GM23248 (cell line): Measurements from ENCODE around the gene METTL9. TPM values are rescaled to one million over a fixed set of nuclear protein-coding genes. Genes with fewer than 3 reads are reported as not detected.

Experiments
- DNase-seq: peaks from one replicate; pipeline ENCODE4 v3.0.0-alpha.2; 2015
- H2AFZ ChIP-seq: fragments of 200-600 bp; sonication (generic); 2 replicates; pipeline ENCODE4 v1.6.1; 2016; ENCODE audit warnings: antibody characterized with exemption
- H3F3A ChIP-seq: fragments of 200-600 bp; sonication (generic); 2 replicates; pipeline ENCODE4 v1.6.1; 2016; ENCODE audit warnings: mild to moderate bottlenecking, antibody characterized with exemption, mixed run types; ENCODE audit not compliant: insufficient read depth
- H3K27ac ChIP-seq: fragments of 200-600 bp; sonication (generic); 2 replicates; pipeline ENCODE4 v1.5.1; 2016; ENCODE audit warnings: mild to moderate bottlenecking
- H3K27me3 ChIP-seq: fragments of 200-600 bp; sonication (generic); replicated peaks from 2 replicates; pipeline ENCODE4 v1.6.1; 2016; ENCODE audit warnings: mild to moderate bottlenecking; ENCODE audit not compliant: insufficient read depth
- H3K36me3 ChIP-seq: fragments of 200-600 bp; sonication (generic); 2 replicates; pipeline ENCODE4 v1.6.1; 2016; ENCODE audit warnings: low read depth, mild to moderate bottlenecking
- H3K4me1 ChIP-seq: fragments of 200-600 bp; sonication (generic); 2 replicates; pipeline ENCODE4 v1.6.1; 2016; ENCODE audit warnings: mild to moderate bottlenecking; ENCODE audit not compliant: insufficient read depth
- H3K4me2 ChIP-seq: fragments of 200-600 bp; sonication (generic); one replicate; pipeline ENCODE4 v1.6.1; 2016; ENCODE audit warnings: mild to moderate bottlenecking; ENCODE audit not compliant: unreplicated experiment
- H3K4me3 ChIP-seq: fragments of 200-600 bp; sonication (generic); 2 replicates; pipeline ENCODE4 v1.5.1; 2016; ENCODE audit warnings: mild to moderate bottlenecking
- H3K79me2 ChIP-seq: fragments of 200-600 bp; sonication (generic); 2 replicates; pipeline ENCODE4 v1.6.1; 2016; ENCODE audit warnings: mild to moderate bottlenecking; ENCODE audit not compliant: insufficient read depth
- H3K9ac ChIP-seq: fragments of 200-600 bp; sonication (generic); 2 replicates; pipeline ENCODE4 v1.6.1; 2016; ENCODE audit warnings: mild to moderate bottlenecking
- H3K9me2 ChIP-seq: fragments of 200-600 bp; sonication (generic); 2 replicates; pipeline ENCODE4 v1.6.1; 2016; ENCODE audit warnings: mixed run types, mild to moderate bottlenecking, moderate library complexity; ENCODE audit not compliant: insufficient read depth
- H3K9me3 ChIP-seq: fragments of 200-600 bp; sonication (generic); one replicate; pipeline ENCODE4 v1.6.1; 2017; ENCODE audit warnings: low read depth
- H4K20me1 ChIP-seq: fragments of 200-600 bp; sonication (generic); 2 replicates; pipeline ENCODE4 v1.6.0; 2016; ENCODE audit not compliant: insufficient read depth
- EZH2 ChIP-seq: fragments of 200-600 bp; sonication (generic); IDR thresholded peaks from 2 replicates; pipeline ENCODE4 v1.6.1; 2018; ENCODE audit warnings: antibody characterized with exemption, mild to moderate bottlenecking; ENCODE audit not compliant: insufficient read depth, poor library complexity, severe bottlenecking
- EZH2phosphoT487 ChIP-seq: fragments of 200-600 bp; sonication (generic); IDR thresholded peaks from 2 replicates; pipeline ENCODE4 v1.6.1; 2018; ENCODE audit warnings: antibody characterized with exemption, moderate library complexity, mild to moderate bottlenecking, low read depth; ENCODE audit not compliant: insufficient read depth
- WGBS, 2 experiments: methylation state at CpG; one replicate each; pipeline ENCODE4 v1.1.6; 2015 to 2017; ENCODE audit warnings: low lambda C conversion rate in 2 of 2, low coverage in 1 of 2; ENCODE audit errors: missing lambda C conversion rate in 2 of 2; 5-methylcytosine and 5-hydroxymethylcytosine counted together
- in situ Hi-C: fragments of 300-500 bp; cut with MboI; formaldehyde crosslinking; loops from 2 replicates; pipeline ENCODE4 v1.15.0; 2020
- polyA plus RNA-seq: library from polyadenylated mRNA; unstranded; fragments of >200 nt; fragmentation: Nextera tagmentation; extraction: Ambion mirVana; gene quantifications from 2 replicates; pipeline ENCODE4 v1.2.1, GENCODE V29; 2016
- small RNA-seq: library from RNA; depleted of rRNA; stranded (forward); fragments of <200 nt; gene quantifications from one replicate; pipeline ENCODE3, GENCODE V24; 2014; ENCODE audit warnings: low read depth, low replicate concordance
- total RNA-seq: library from RNA; depleted of rRNA; stranded (reverse); fragments of >200 nt; shearing (Covaris generic); gene quantifications from 2 replicates; pipeline ENCODE4 v1.2.3, GENCODE V29; 2014; rRNA removed

METTL9 gene
- total and polyA plus RNA-seq, 2 experiments from 2014 or later, result 273 to 326 TPM

GRCh38 chr16:21702276-21702675 lies 102.9 kb downstream of the METTL9 start:
- Histone ChIP-seq H3K27ac (no peak overlapping the region), H3K9me2 (no peaks in the 10 kb centered on the region), H3K9me3 (no peaks in the 10 kb centered on the region), H3K4me2 (no peak overlapping the region), H4K20me1 (no peaks in the 10 kb centered on the region), H3F3A (no peaks in the 10 kb centered on the region), H3K4me3 (no peak overlapping the region), H3K9ac (no peak overlapping the region), H3K79me2 (no peaks in the 10 kb centered on the region), H3K27me3 (no peaks in the 10 kb centered on the region), H3K4me1 (no peaks in the 10 kb centered on the region), H3K36me3 (no peaks in the 10 kb centered on the region), H2AFZ (no peak overlapping the region)
- no peak for DNase-seq
- in situ Hi-C loops, result loop anchor here (5.0 kb wide), 1 partner anchor 45 kb away; no protein-coding TSS in a partner anchor
- TF ChIP-seq EZH2, result no peak
- no peak for TF ChIP-seq EZH2phosphoT487
- WGBS, 2 experiments, result 33 to 45% methylated on average over 3 of the region's 3 CpGs

DNA sequence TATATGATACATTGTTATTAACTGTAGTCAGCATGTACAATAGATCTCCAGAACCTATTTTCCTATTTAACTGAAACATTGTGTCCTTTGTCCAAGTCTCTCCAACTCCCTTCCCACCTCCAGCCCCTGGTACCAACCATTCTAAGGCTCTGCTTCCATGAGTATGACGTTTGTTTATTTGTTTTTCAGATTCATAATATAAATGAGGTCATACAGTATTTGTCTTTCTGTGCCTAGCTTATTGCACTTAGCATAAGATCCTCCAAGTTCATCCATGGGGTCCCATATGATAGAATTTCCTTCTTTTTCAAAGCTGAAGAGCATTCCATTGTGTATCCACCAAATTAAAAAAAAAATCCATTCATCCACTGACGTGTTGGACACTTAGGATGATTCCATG lies 103.8 kb downstream of the METTL9 start:
- H3K9me2 ChIP-seq, result no peaks in the 10 kb centered on the region
- H3F3A ChIP-seq, result no peaks in the 10 kb centered on the region
- no peak overlapping the region for H3K27ac ChIP-seq
- no peaks in the 10 kb centered on the region for H3K79me2 ChIP-seq
- H2AFZ ChIP-seq, result no peak overlapping the region
- 11 to 13% methylated on average over 2 of the region's 2 CpGs for WGBS, 2 experiments
- no peaks in the 10 kb centered on the region for H3K27me3 ChIP-seq
- in situ Hi-C loops, result loop anchor here (5.0 kb wide), 1 partner anchor 46 kb away; no protein-coding TSS in a partner anchor
- no peaks in the 10 kb centered on the region for H3K36me3 ChIP-seq
- H4K20me1 ChIP-seq, result no peaks in the 10 kb centered on the region
- H3K4me1 ChIP-seq, result no peaks in the 10 kb centered on the region
- no peak for TF ChIP-seq EZH2
- TF ChIP-seq EZH2phosphoT487, result no peak
- no peak overlapping the region for H3K9ac ChIP-seq
- no peak overlapping the region for H3K4me3 ChIP-seq
- no peaks in the 10 kb centered on the region for H3K9me3 ChIP-seq
- DNase-seq, result no peak
- no peak overlapping the region for H3K4me2 ChIP-seq

GRCh38 chr16:21703589-21704174 lies 104.3 kb downstream of the METTL9 start:
- Histone ChIP-seq H3K9me3 (no peaks in the 10 kb centered on the region), H3K27me3 (no peaks in the 10 kb centered on the region), H4K20me1 (no peaks in the 10 kb centered on the region), H3K79me2 (no peaks in the 10 kb centered on the region), H3K4me3 (no peak overlapping the region), H3K4me1 (no peaks in the 10 kb centered on the region), H2AFZ (no peak overlapping the region), H3K4me2 (no peak overlapping the region), H3K9me2 (no peaks in the 10 kb centered on the region), H3K27ac (no peak overlapping the region), H3K36me3 (no peaks in the 10 kb centered on the region), H3K9ac (no peak overlapping the region), H3F3A (no peaks in the 10 kb centered on the region)
- TF ChIP-seq EZH2 (no peak), EZH2phosphoT487 (no peak)
- WGBS, 2 experiments, result 69 to 81% methylated on average over 5 of the region's 5 CpGs
- no peak for DNase-seq
- in situ Hi-C loops, result loop anchor here (5.0 kb wide), 1 partner anchor 46 kb away; no protein-coding TSS in a partner anchor

DNA sequence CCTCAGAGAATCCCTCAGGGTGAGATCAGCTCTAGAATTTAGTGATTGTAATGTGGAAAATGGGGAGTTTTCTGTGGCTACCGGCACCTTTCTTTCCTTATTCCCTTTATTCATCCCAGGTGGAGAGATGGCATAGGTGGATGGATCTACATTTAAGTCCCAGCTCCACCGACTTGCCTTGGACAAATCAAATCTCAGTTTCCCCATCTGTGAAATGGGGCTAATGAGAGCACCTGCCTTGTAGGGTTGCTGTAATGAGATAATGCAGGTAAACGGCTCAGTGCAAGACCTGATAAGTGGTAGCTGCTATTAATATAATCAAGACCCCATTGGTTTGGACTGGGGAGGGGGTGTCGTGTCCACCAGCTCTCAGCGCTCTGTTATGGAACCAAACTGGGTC lies 104.9 kb downstream of the METTL9 start:
- H3K4me1 ChIP-seq, result no peaks in the 10 kb centered on the region
- H3K27ac ChIP-seq, result no peak overlapping the region
- H3K36me3 ChIP-seq, result no peaks in the 10 kb centered on the region
- no peaks in the 10 kb centered on the region for H3K9me2 ChIP-seq
- no peak for DNase-seq
- no peak overlapping the region for H3K9ac ChIP-seq
- H3K4me3 ChIP-seq, result no peak overlapping the region
- in situ Hi-C loops, result loop anchor here (5.0 kb wide), 1 partner anchor 47 kb away; no protein-coding TSS in a partner anchor
- no peak overlapping the region for H2AFZ ChIP-seq
- H3K27me3 ChIP-seq, result no peaks in the 10 kb centered on the region
- no peaks in the 10 kb centered on the region for H3F3A ChIP-seq
- no peaks in the 10 kb centered on the region for H3K9me3 ChIP-seq
- 73 to 85% methylated on average over 5 of the region's 5 CpGs for WGBS, 2 experiments
- no peaks in the 10 kb centered on the region for H4K20me1 ChIP-seq
- no peak for TF ChIP-seq EZH2
- no peak for TF ChIP-seq EZH2phosphoT487
- no peak overlapping the region for H3K4me2 ChIP-seq
- H3K79me2 ChIP-seq, result no peaks in the 10 kb centered on the region

DNA sequence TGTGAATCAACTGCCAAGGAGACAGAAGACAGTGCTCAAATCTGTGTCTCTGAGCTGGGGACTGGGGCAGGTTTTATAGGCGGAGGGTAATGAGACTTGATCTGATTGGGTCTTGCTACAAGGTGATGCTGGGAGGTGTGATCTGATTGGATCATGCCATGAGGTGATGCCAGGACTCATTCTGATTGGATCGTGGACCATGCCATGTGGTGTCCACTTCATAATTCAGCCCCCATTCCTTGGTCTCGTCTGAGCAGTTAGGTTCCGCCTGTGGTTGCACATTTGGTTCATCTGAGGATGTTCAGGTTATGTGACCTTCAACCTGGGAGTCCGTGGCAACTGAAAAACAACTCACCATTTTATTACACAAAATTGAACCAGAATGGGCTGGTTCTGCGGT lies 105.4 kb downstream of the METTL9 start:
- H3K9ac ChIP-seq, result no peak overlapping the region
- WGBS, 2 experiments, result 76 to 81% methylated on average over 6 of the region's 6 CpGs
- no peaks in the 10 kb centered on the region for H4K20me1 ChIP-seq
- H3K27ac ChIP-seq, result no peak overlapping the region
- no peak overlapping the region for H3K4me2 ChIP-seq
- H3K9me3 ChIP-seq, result no peaks in the 10 kb centered on the region
- no peak for DNase-seq
- no peaks in the 10 kb centered on the region for H3K36me3 ChIP-seq
- no peak for TF ChIP-seq EZH2
- TF ChIP-seq EZH2phosphoT487, result no peak
- H3K9me2 ChIP-seq, result no peaks in the 10 kb centered on the region
- no peaks in the 10 kb centered on the region for H3F3A ChIP-seq
- no peaks in the 10 kb centered on the region for H3K27me3 ChIP-seq
- no peaks in the 10 kb centered on the region for H3K79me2 ChIP-seq
- no peaks in the 10 kb centered on the region for H3K4me1 ChIP-seq
- H3K4me3 ChIP-seq, result no peak overlapping the region
- in situ Hi-C loops, result loop anchor here (5.0 kb wide), 1 partner anchor 47 kb away; no protein-coding TSS in a partner anchor
- no peak overlapping the region for H2AFZ ChIP-seq

Small RNA genes within 50 kb of the gene (small RNA-seq; reads per million reads assigned to genes)
- gene RF00478, result not detected
- gene RNU6-1005P, result not detected
- not detected for gene RNU6-196P

Other genes with a start within 250 kb of the METTL9 start
- not detected in 2 replicates for gene IGSF6, start 53.0 kb downstream of the METTL9 start, total RNA-seq
- gene IGSF6, start 53.0 kb downstream of the METTL9 start, polyA plus RNA-seq, result 0.14 and 0.18 TPM in 2 replicates
- gene OTOA, start 64.4 kb downstream of the METTL9 start, total RNA-seq, result not detected in 2 replicates
- not detected in 2 replicates for gene OTOA, start 64.4 kb downstream of the METTL9 start, polyA plus RNA-seq